Fibroblast of pulmonary artery (primary cell): ENCODE measurements around the gene ASB2.

ENCODE experiments used
- DNase-seq: peaks from one replicate; pipeline ENCODE4 v3.0.0-alpha.2; 2010; ENCODE audit warnings: low read depth
- H3K4me3 ChIP-seq: replicated peaks from 2 replicates; pipeline ENCODE4 v1.5.1; 2011; ENCODE audit warnings: low read depth, mild to moderate bottlenecking, control low read depth, low read length, moderate library complexity
- TF ChIP-seq, protein P1 (sequence below): IDR thresholded peaks from 2 replicates; pipeline ENCODE4 v1.5.1; 2011; ENCODE audit warnings: mild to moderate bottlenecking, control low read depth, low read length, inconsistent platforms; ENCODE audit errors: missing control alignments

Gene ASB2

DNA sequence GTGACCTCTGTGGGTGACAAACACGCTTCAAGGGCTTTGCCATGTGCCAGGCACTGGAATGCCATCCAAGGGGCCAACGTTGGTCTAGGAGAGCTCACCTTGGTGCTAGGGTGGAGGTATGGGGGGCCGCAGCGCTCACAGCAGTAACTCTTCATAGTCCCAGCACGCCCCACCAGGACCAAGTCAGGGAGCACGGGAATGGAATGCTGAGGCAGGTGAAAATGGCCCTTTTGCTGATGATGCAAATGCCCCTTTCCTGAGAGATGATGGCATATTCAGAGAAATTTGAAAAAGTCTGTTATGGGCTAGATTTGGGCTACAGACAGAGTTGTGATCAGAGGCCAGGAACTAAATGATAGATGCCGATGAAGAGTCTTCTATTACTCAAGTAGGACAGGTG, 59.2 kb downstream of the ASB2 start:
- no peak for DNase-seq
- no peak overlapping the region for H3K4me3 ChIP-seq
- TF ChIP-seq, protein P1, sequence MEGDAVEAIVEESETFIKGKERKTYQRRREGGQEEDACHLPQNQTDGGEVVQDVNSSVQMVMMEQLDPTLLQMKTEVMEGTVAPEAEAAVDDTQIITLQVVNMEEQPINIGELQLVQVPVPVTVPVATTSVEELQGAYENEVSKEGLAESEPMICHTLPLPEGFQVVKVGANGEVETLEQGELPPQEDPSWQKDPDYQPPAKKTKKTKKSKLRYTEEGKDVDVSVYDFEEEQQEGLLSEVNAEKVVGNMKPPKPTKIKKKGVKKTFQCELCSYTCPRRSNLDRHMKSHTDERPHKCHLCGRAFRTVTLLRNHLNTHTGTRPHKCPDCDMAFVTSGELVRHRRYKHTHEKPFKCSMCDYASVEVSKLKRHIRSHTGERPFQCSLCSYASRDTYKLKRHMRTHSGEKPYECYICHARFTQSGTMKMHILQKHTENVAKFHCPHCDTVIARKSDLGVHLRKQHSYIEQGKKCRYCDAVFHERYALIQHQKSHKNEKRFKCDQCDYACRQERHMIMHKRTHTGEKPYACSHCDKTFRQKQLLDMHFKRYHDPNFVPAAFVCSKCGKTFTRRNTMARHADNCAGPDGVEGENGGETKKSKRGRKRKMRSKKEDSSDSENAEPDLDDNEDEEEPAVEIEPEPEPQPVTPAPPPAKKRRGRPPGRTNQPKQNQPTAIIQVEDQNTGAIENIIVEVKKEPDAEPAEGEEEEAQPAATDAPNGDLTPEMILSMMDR: no peak

DNA sequence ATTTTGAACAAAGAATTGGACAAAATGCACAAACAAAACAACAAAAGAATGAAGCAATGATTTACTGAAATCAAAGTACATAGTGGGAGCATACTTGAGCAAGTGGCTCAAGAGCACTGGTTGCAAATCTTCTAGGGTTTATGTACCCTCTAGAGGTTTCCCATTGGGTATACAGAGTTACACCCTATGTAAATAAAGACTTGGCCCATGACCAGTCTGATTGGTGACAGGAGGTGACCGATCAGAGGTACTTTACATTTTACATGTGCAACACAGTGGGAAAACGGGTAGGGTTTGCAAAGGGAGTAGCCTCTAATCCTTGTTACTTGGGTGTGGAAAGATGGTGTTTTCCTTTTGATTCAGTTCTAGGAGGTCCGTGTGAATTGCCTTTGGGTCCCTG, 59.9 kb downstream of the ASB2 start:
- TF ChIP-seq, protein P1: no peak
- DNase-seq: no peak
- H3K4me3 ChIP-seq: no peak overlapping the region

DNA sequence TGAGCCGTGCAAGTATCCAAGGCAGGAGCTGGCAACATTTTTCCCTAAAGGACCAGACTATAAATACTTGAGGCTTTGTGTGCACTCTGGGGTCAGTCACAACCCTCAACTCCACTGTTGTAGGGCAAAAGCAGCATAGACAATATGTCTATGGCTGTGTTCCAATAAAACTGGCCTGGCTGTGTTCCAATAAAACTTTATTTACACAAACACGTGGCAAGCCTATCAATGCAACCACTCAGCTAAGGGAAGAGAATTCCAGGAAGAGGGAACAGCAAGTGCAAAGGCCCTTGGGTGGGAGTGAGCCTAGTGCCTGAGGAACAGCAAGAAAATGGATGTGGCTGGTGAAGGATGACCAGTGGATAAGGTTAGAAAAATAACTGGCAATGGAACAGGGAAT, 60.6 kb downstream of the ASB2 start:
- no peak for DNase-seq
- TF ChIP-seq, protein P1: no peak
- no peak overlapping the region for H3K4me3 ChIP-seq

DNA sequence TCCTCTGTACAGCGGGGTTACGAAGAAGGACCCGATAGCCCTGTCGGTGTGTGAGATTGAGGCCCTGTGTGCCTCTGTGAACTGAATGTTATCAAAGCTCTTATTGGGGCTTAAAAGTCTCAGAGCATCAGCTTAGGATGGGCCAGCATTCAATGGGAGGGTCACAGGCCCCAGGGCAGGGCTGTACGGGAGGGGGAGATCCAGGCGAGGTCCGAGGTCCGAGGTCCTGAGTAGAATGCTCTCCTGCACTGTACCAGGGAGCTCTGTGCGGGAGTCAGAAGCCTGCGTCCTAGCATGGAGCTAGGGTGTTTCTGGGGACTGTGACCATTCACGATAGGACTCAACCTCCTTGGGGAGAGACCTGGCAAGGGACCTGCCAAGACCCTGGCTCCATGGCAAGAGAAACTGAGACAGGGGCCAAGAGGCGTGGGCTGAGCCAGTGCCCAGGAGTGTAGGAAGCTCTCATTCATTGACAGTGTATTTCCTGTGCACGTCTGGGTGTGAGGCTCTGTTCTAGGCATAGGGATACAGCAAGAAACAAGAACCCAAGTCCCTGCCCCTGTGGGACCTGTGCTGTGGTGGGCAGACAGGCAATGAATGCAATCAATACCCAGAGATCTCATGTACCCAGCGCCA, 61.2 kb downstream of the ASB2 start:
- no peak overlapping the region for H3K4me3 ChIP-seq
- DNase-seq: no peak
- TF ChIP-seq, protein P1: no peak

DNA sequence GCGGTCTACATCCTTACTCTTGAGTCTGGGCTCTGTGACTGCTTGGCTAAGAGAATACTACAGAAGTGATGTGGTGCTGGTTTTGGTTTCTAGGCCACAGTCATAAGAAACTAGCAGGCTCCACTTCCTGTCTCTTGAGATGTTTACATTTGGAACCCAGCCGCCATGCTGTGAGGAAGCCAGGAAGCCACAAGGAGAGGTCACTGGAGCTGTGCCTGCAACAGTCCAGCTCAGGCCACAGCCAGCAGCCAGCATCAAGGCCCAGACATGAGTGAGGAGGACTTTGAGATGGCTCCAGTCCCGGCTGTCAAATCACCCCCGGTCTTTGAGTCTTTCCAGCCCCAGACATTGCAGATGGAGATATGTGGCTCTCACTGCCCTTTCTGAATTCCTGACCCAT, 62.1 kb downstream of the ASB2 start:
- no peak overlapping the region for H3K4me3 ChIP-seq
- TF ChIP-seq, protein P1: no peak
- no peak for DNase-seq

DNA sequence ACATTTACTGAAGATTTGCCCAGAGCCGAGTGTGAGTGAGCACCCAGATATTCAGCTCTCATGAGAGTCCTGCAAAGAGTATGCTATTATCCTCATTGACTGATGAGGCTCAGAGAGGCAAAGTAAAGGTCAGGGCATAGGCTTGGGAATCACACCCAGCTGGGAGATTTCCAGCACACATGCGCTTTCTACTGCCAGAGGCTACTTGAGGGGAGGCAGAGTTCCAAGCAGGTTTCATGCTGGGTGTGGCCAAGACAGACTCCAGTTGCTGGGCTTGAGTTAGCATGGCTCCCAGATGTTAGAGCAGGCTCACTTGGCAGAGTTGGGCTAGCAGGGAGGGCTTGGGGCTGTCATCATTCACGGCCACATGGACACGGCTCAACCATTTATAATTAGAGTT, 63.6 kb downstream of the ASB2 start:
- TF ChIP-seq, protein P1: no peak
- no peak for DNase-seq
- H3K4me3 ChIP-seq: no peak overlapping the region

DNA sequence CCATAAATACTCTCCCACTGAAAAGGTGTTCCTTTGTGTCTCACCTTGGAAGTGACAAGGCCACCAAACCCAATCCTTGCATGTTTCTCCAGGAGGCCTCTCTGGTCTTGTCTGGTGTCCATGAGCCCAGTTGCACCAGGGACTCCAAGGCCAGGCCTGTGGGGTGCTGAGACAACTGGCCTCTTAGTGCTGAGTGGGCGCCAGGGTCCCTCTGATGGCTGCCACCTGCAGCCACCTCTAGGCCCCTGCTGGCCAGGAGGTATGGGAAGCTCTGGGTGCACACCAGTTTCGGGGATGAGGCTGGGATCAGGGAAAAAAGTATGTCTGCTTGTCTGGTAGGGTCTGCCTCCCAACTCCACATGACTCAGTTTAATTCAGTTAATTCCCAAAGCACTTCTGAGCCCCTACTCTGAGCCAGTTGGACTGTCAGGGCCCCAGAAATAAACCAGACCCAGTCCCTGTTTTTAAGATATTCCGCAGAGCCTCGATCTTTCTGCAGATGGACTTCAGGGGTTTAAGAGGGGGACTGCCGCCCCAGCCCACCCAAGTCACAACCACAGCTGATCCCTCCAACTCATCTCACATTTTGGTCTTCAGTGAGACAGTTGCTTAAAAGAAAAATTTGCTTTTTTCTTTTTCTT, 64.3 kb downstream of the ASB2 start:
- no peak for DNase-seq
- H3K4me3 ChIP-seq: no peak overlapping the region
- TF ChIP-seq, protein P1: no peak
